A549 (cell line): Measurements from ENCODE around the gene GRM7. TPM values are rescaled to one million over a fixed set of nuclear protein-coding genes. Genes with fewer than 3 reads are reported as not detected.

Experiments
- ATAC-seq, 2 experiments: fragments of 200-7000 bp in 1 of 2; fragments of >200 bp in 1 of 2; cut with Nextera tagmentation in 1 of 2; cut with Tn5 transposase in 1 of 2; 3 replicates each; pipeline versions ENCODE4 v1.8.0 to v1.9.1; 2018 to 2020; ENCODE audit warnings: mild to moderate bottlenecking in 1 of 2, moderate library complexity in 1 of 2
- CTCF ChIA-PET: fragments of 300-600 bp; sonication (Branson Sonifier 250); formaldehyde crosslinking; extraction: SDS; loops from one replicate; lab custom pipeline; 2021; ENCODE audit warnings: antibody characterized with exemption, inconsistent platforms; lab: Yijun Ruan, JAX
- POLR2A ChIA-PET: fragments of 350-600 bp; formaldehyde crosslinking; extraction: SDS; loops from one replicate; lab custom pipeline; 2021; ENCODE audit warnings: antibody characterized with exemption, inconsistent platforms; lab: Yijun Ruan, JAX
- DNase-seq, 2 experiments: peaks; one replicate each; pipeline versions ENCODE4 v3.0.0 to v3.0.0-alpha.2; 2011 to 2016; ENCODE audit warnings: low read depth in 1 of 2, low spot score in 1 of 2
- FAIRE-seq: peaks from 2 replicates; lab custom pipeline; 2011; peaks lifted over from hg19 to GRCh38; lab: Jason Lieb, UNC
- H3K27ac ChIP-seq, 2 experiments: fragments of >200 bp; sonication (Bioruptor Twin); formaldehyde crosslinking; 3 replicates each; pipeline ENCODE4 v1.5.1; 2016 to 2017
- H3K4me1 ChIP-seq: fragments of >200 bp; sonication (Bioruptor Twin); formaldehyde crosslinking; 3 replicates; pipeline ENCODE4 v1.6.1; 2016
- H3K4me2 ChIP-seq: fragments of >200 bp; sonication (Bioruptor Twin); formaldehyde crosslinking; 3 replicates; pipeline ENCODE4 v1.6.1; 2016
- H3K4me3 ChIP-seq: fragments of >200 bp; sonication (Bioruptor Twin); formaldehyde crosslinking; 3 replicates; pipeline ENCODE4 v1.5.1; 2016
- H3K9me3 ChIP-seq: fragments of >200 bp; sonication (Bioruptor Twin); formaldehyde crosslinking; 3 replicates; pipeline ENCODE4 v1.6.1; 2016
- CTCF ChIP-seq: fragments of >200 bp; sonication (Bioruptor Twin); formaldehyde crosslinking; IDR thresholded peaks from 3 replicates; pipeline ENCODE4 v1.5.1; 2016
- EHF ChIP-seq: fragments of 250-450 bp; sonication (Bioruptor Pico); IDR thresholded peaks from 2 replicates; pipeline ENCODE4 v1.5.0; 2020; ENCODE audit warnings: mild to moderate bottlenecking
- EHMT2 ChIP-seq: fragments of 200-600 bp; sonication (generic); IDR thresholded peaks from 2 replicates; pipeline ENCODE4 v1.6.1; 2016; ENCODE audit warnings: antibody characterized with exemption, low read depth, mild to moderate bottlenecking, moderate library complexity
- EP300 ChIP-seq, 2 experiments: fragments of >200 bp; sonication (Bioruptor Twin); formaldehyde crosslinking; IDR thresholded peaks; 2 replicates in 1 of 2; 3 replicates in 1 of 2; pipeline ENCODE4 v1.6.1; 2016 to 2017
- FOSB ChIP-seq: fragments of 250-450 bp; sonication (Bioruptor Pico); IDR thresholded peaks from 2 replicates; pipeline ENCODE4 v1.5.0; 2020; ENCODE audit warnings: mild to moderate bottlenecking, moderate library complexity
- FOXS1 ChIP-seq: fragments of 250-450 bp; sonication (Bioruptor Pico); IDR thresholded peaks from 2 replicates; pipeline ENCODE4 v1.5.0; 2020; ENCODE audit warnings: mild to moderate bottlenecking, moderate library complexity
- GATA3 ChIP-seq: IDR thresholded peaks from 2 replicates; pipeline ENCODE4 v1.6.1; 2012; ENCODE audit warnings: borderline replicate concordance
- HDAC2 ChIP-seq: fragments of 200-600 bp; sonication (generic); IDR thresholded peaks from 2 replicates; pipeline ENCODE4 v1.6.1; 2016
- HEYL ChIP-seq: fragments of 250-450 bp; sonication (Bioruptor Pico); IDR thresholded peaks from 2 replicates; pipeline ENCODE4 v1.8.0; 2021; ENCODE audit warnings: mild to moderate bottlenecking, moderate library complexity
- HMGXB4 ChIP-seq: fragments of 250-450 bp; sonication (Bioruptor Pico); IDR thresholded peaks from 2 replicates; pipeline ENCODE4 v1.5.0; 2021; ENCODE audit warnings: mild to moderate bottlenecking, moderate library complexity, borderline replicate concordance
- HOXA7 ChIP-seq: fragments of 250-450 bp; sonication (Bioruptor Pico); IDR thresholded peaks from 2 replicates; pipeline ENCODE4 v1.5.0; 2020; ENCODE audit warnings: mild to moderate bottlenecking, moderate library complexity
- HOXB13 ChIP-seq: fragments of 250-450 bp; sonication (Bioruptor Pico); IDR thresholded peaks from 2 replicates; pipeline ENCODE4 v1.5.0; 2020; ENCODE audit warnings: low read depth, mild to moderate bottlenecking, moderate library complexity
- MAFK ChIP-seq: fragments of 450-650 bp; IDR thresholded peaks from 2 replicates; pipeline ENCODE4 v1.6.1; 2014; ENCODE audit not compliant: partially characterized antibody
- MAZ ChIP-seq: fragments of 150-350 bp; IDR thresholded peaks from 2 replicates; pipeline ENCODE4 v1.6.1; 2014; ENCODE audit warnings: antibody characterized with exemption, low read depth, low read length, borderline replicate concordance
- MYC ChIP-seq: IDR thresholded peaks from 2 replicates; pipeline ENCODE4 v1.6.1; 2012; ENCODE audit warnings: mild to moderate bottlenecking, inconsistent platforms, low read length, improper control_type of control experiment, borderline replicate concordance
- NR3C1 ChIP-seq: fragments of >200 bp; sonication (Bioruptor Twin); formaldehyde crosslinking; IDR thresholded peaks from 3 replicates; pipeline ENCODE4 v1.6.1; 2017
- RAD21 ChIP-seq, 2 experiments: fragments of >200 bp in 1 of 2; sonication (Bioruptor Twin) in 1 of 2; formaldehyde crosslinking in 1 of 2; IDR thresholded peaks in 1 of 2; conservative IDR thresholded peaks in 1 of 2; 2 replicates in 1 of 2; 3 replicates in 1 of 2; pipeline ENCODE4 v1.6.1; 2012 to 2018; ENCODE audit warnings: inconsistent platforms in 1 of 2
- RARB ChIP-seq: fragments of 250-450 bp; sonication (Bioruptor Pico); IDR thresholded peaks from 2 replicates; pipeline ENCODE4 v1.8.0; 2021; ENCODE audit warnings: mild to moderate bottlenecking, moderate library complexity
- RCOR1 ChIP-seq: fragments of 150-350 bp; IDR thresholded peaks from 2 replicates; pipeline ENCODE4 v1.6.1; 2014; ENCODE audit warnings: antibody characterized with exemption, low read length, low read depth
- RFX5 ChIP-seq: fragments of 450-650 bp; IDR thresholded peaks from 2 replicates; pipeline ENCODE4 v1.7.1; 2014; ENCODE audit warnings: antibody characterized with exemption, mild to moderate bottlenecking, moderate library complexity
- RNF2 ChIP-seq: fragments of 200-600 bp; sonication (generic); IDR thresholded peaks from 2 replicates; pipeline ENCODE4 v1.6.1; 2016; ENCODE audit warnings: low read depth, mild to moderate bottlenecking, antibody characterized with exemption, moderate library complexity, borderline replicate concordance
- TFCP2L1 ChIP-seq: fragments of 250-450 bp; sonication (Bioruptor Pico); IDR thresholded peaks from 2 replicates; pipeline ENCODE4 v1.5.0; 2021; ENCODE audit warnings: mild to moderate bottlenecking
- TP53 ChIP-seq: fragments of 250-450 bp; sonication (Bioruptor Pico); IDR thresholded peaks from 2 replicates; pipeline ENCODE4 v1.5.0; 2021; ENCODE audit warnings: mild to moderate bottlenecking, moderate library complexity
- ZC3H11A ChIP-seq: fragments of 450-650 bp; IDR thresholded peaks from 2 replicates; pipeline ENCODE4 v1.6.1; 2014; ENCODE audit warnings: antibody characterized with exemption, mild to moderate bottlenecking
- ZFP36 ChIP-seq: fragments of 450-650 bp; IDR thresholded peaks from 2 replicates; pipeline ENCODE4 v1.6.1; 2014; ENCODE audit warnings: borderline replicate concordance; ENCODE audit not compliant: partially characterized antibody
- WGBS: methylation state at CpG from one replicate; pipeline ENCODE4 v1.1.6; 2017; ENCODE audit errors: missing lambda C conversion rate; 5-methylcytosine and 5-hydroxymethylcytosine counted together
- polyA plus RNA-seq, 4 experiments: library from polyadenylated mRNA; depleted of rRNA in 3 of 4; stranded (reverse); fragments of >200 nt; fragmentation: RNase III in 1 of 4; extraction: RNeasy Plus Mini Kit Qiagen cat#74134 plus additional on column Dnase treatment in 1 of 4; gene quantifications; 2 replicates in 3 of 4; 3 replicates in 1 of 4; pipeline ENCODE4 v1.2.3, GENCODE V29; 2011 to 2017
- TF ChIP-seq, protein P1 (sequence below): fragments of 250-450 bp; sonication (Bioruptor Pico); IDR thresholded peaks from 2 replicates; pipeline ENCODE4 v1.5.0; 2020; ENCODE audit warnings: low read depth, mild to moderate bottlenecking, moderate library complexity
- TF ChIP-seq, protein P2 (sequence below): fragments of 450-650 bp; IDR thresholded peaks from 2 replicates; pipeline ENCODE4 v1.6.1; 2014; ENCODE audit warnings: antibody characterized with exemption
- TF ChIP-seq, protein P3 (sequence below): IDR thresholded peaks from 2 replicates; pipeline ENCODE4 v1.6.1; 2012

GRM7 gene
- polyA plus RNA-seq, 2 of the 4 experiments (the other 2 are of a cell fraction) = not detected

GRCh38 chr3:7588236-7588635 lies 727.3 kb downstream of the GRM7 start (continued):
- TF ChIP-seq RNF2 = no peak
- TF ChIP-seq, all 56 proteins: peak for 0

- H3K9me3 ChIP-seq = no peaks in the 10 kb centered on the region
- 21% methylated on average over 2 of the region's 2 CpGs for WGBS
These were observed 728.6 kb downstream of the GRM7 start for GRCh38 chr3:7589526-7589925.

DNA sequence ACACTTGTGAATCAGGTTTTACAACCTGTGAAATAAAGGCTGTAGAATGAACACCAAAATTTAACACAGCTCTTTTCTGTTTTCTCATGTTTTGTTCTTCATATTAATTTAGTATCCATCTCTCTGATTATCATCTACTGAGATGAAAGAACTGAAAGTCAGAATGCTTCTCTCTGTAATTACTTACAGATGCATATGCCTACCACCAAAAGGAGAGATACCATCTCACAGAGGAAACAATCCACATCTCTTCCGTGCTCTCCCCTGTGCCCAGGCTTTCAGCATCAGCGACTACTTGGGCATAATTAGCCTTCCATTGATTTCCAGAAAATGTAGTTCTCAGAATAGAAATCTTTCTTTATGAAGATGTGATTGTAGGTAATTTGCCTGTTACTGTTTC lies 741.4 kb downstream of the GRM7 start:
- FAIRE-seq = no peak
- no peak for DNase-seq
- H3K4me1 ChIP-seq = no peaks in the 10 kb centered on the region
- TF ChIP-seq TFCP2L1 (CRISPR knock-in tag) = no peak
- TF ChIP-seq, protein P1, sequence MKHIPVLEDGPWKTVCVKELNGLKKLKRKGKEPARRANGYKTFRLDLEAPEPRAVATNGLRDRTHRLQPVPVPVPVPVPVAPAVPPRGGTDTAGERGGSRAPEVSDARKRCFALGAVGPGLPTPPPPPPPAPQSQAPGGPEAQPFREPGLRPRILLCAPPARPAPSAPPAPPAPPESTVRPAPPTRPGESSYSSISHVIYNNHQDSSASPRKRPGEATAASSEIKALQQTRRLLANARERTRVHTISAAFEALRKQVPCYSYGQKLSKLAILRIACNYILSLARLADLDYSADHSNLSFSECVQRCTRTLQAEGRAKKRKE = no peak
- no peak for TF ChIP-seq RARB
- TF ChIP-seq NR3C1 = no peak
- TF ChIP-seq EP300 (IDR thresholded peaks at IDR 0.05) = no peak
- TF ChIP-seq CTCF = no peak
- TF ChIP-seq, protein P2, sequence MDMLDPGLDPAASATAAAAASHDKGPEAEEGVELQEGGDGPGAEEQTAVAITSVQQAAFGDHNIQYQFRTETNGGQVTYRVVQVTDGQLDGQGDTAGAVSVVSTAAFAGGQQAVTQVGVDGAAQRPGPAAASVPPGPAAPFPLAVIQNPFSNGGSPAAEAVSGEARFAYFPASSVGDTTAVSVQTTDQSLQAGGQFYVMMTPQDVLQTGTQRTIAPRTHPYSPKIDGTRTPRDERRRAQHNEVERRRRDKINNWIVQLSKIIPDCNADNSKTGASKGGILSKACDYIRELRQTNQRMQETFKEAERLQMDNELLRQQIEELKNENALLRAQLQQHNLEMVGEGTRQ = no peak
- no peak for TF ChIP-seq HOXA7 (CRISPR knock-in tag)
- TF ChIP-seq ZFP36 = no peak
- TF ChIP-seq RFX5 = no peak
- TF ChIP-seq, all 56 proteins: peak for 0
- CTCF ChIA-PET = interaction anchor here (1.0 kb wide), 1 partner anchor 25 kb away, joined by 3 read pairs; no protein-coding TSS in a partner anchor
- no peak for ATAC-seq
- no peaks in the 10 kb centered on the region for H3K9me3 ChIP-seq
- no peak overlapping the region for H3K27ac ChIP-seq
- POLR2A ChIA-PET = no interaction called here
- no peak overlapping the region for H3K4me3 ChIP-seq
- 0% methylated on average over 2 of the region's 2 CpGs for WGBS
- no peak overlapping the region for H3K4me2 ChIP-seq

More at GRCh38 chr3:7589526-7589925, 728.6 kb downstream of the GRM7 start:
- no peak overlapping the region for H3K27ac ChIP-seq
- H3K4me1 ChIP-seq = no peaks in the 10 kb centered on the region
- TF ChIP-seq GATA3 = no peak
- TF ChIP-seq EHMT2 = no peak
- TF ChIP-seq HOXA7 (CRISPR knock-in tag) = no peak
- TF ChIP-seq HMGXB4 (CRISPR knock-in tag) = no peak
- TF ChIP-seq HDAC2 = no peak
- TF ChIP-seq HOXB13 (CRISPR knock-in tag) = no peak
- TF ChIP-seq MAFK = no peak
- no peak for TF ChIP-seq FOXS1 (CRISPR knock-in tag)
- TF ChIP-seq RARB = no peak
- no peak for TF ChIP-seq HEYL (CRISPR knock-in tag)
- TF ChIP-seq MYC = no peak
- no peak for TF ChIP-seq MAZ
- TF ChIP-seq, protein P1 = no peak
- TF ChIP-seq FOSB (CRISPR knock-in tag) = no peak
- TF ChIP-seq RAD21 (conservative IDR thresholded peaks at IDR 0.05 in 1 of 2, IDR thresholded peaks at IDR 0.05 in 1 of 2) = no peak
- TF ChIP-seq, protein P3, sequence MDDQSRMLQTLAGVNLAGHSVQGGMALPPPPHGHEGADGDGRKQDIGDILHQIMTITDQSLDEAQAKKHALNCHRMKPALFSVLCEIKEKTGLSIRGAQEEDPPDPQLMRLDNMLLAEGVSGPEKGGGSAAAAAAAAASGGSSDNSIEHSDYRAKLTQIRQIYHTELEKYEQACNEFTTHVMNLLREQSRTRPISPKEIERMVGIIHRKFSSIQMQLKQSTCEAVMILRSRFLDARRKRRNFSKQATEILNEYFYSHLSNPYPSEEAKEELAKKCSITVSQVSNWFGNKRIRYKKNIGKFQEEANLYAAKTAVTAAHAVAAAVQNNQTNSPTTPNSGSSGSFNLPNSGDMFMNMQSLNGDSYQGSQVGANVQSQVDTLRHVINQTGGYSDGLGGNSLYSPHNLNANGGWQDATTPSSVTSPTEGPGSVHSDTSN = no peak
- no peak for TF ChIP-seq EHF (CRISPR knock-in tag)
- TF ChIP-seq TP53 (CRISPR knock-in tag) = no peak
- no peak for TF ChIP-seq RCOR1
- TF ChIP-seq ZC3H11A = no peak
- ChIA-PET CTCF (no interaction called here), POLR2A (no interaction called here)
- ATAC-seq = no peak
- FAIRE-seq = no peak
- no peak for DNase-seq
- H3K4me3 ChIP-seq = no peak overlapping the region
- H3K4me2 ChIP-seq = no peak overlapping the region
